Activated T-helper 1 cell treated with anti-CD3 and anti-CD28 coated beads, Interleukin-12 subunit alpha, Interleukin-12 subunit beta, Interleukin-2, Interleukin-4 antibody, amounts not matched to agents 30 ng/mL and 10 ng/mL and 1 ng/mL, durations not matched to agents 14 hours and 24 hours and 36 hours (primary cell): ENCODE results near the gene TFCP2L1. TPM values are rescaled to one million over a fixed set of nuclear protein-coding genes. Genes with fewer than 3 reads are reported as not detected.

Experiments
- DNase-seq: peaks from one replicate; pipeline ENCODE4 v3.0.0; 2021; ENCODE audit warnings: low spot score
- H3K27ac Mint-ChIP-seq: one replicate; pipeline ENCODE4 v1.8.0; 2021; ENCODE audit warnings: mild to moderate bottlenecking, mixed read lengths
- H3K27me3 Mint-ChIP-seq: one replicate; pipeline ENCODE4 v1.8.0; 2022; ENCODE audit warnings: mild to moderate bottlenecking, moderate library complexity, mixed read lengths; ENCODE audit not compliant: insufficient read depth
- H3K36me3 Mint-ChIP-seq: one replicate; pipeline ENCODE4 v1.8.0; 2021; ENCODE audit warnings: low read depth, mixed read lengths
- H3K4me1 Mint-ChIP-seq: one replicate; pipeline ENCODE4 v1.8.0; 2021; ENCODE audit warnings: low read depth, mixed read lengths
- H3K4me3 Mint-ChIP-seq: one replicate; pipeline ENCODE4 v1.8.0; 2021; ENCODE audit warnings: mild to moderate bottlenecking, moderate library complexity, mixed read lengths
- H3K9me3 Mint-ChIP-seq: one replicate; pipeline ENCODE4 v1.8.0; 2021; ENCODE audit warnings: mixed read lengths
- intact Hi-C: fragments of 100-400 bp; cut with micrococcal nuclease; formaldehyde crosslinking; loops from one replicate; pipeline ENCODE4 v1.15.1; 2024
- total RNA-seq: library from RNA; stranded (reverse); gene quantifications from 2 replicates; pipeline ENCODE4 v1.2.3, GENCODE V29; 2022

Gene TFCP2L1
- total RNA-seq, 1 donor from 2014 or later: not detected

DNA sequence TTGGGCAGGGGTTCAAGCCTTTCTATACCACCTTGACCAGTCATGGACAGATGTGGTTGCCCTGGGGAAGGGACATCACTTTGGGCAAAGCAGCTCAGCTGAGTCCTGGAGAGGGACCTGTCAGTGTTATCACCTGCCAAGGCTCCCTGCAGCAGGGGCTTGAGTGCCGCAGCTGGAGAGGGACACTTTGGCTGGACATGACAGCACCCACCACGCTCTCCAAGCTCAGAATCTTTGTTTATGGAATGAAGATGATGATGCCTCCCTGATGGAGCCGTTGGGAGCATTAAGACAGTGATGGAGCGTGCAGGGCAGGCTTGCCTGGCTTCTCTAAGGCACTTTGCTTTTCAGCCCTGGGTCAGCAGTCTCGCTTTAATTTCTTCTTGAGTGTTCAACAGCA lies 4.3 kb upstream of the TFCP2L1 start:
- H3K4me1 Mint-ChIP-seq: no peaks in the 10 kb centered on the region
- H3K9me3 Mint-ChIP-seq: no peaks in the 10 kb centered on the region
- H3K36me3 Mint-ChIP-seq: no peaks in the 10 kb centered on the region
- H3K4me3 Mint-ChIP-seq: no peak overlapping the region
- no peak for DNase-seq
- intact Hi-C loops: no loop called here
- H3K27me3 Mint-ChIP-seq: peaks cover 22% of the 10 kb centered on the region
- no peak overlapping the region for H3K27ac Mint-ChIP-seq

DNA sequence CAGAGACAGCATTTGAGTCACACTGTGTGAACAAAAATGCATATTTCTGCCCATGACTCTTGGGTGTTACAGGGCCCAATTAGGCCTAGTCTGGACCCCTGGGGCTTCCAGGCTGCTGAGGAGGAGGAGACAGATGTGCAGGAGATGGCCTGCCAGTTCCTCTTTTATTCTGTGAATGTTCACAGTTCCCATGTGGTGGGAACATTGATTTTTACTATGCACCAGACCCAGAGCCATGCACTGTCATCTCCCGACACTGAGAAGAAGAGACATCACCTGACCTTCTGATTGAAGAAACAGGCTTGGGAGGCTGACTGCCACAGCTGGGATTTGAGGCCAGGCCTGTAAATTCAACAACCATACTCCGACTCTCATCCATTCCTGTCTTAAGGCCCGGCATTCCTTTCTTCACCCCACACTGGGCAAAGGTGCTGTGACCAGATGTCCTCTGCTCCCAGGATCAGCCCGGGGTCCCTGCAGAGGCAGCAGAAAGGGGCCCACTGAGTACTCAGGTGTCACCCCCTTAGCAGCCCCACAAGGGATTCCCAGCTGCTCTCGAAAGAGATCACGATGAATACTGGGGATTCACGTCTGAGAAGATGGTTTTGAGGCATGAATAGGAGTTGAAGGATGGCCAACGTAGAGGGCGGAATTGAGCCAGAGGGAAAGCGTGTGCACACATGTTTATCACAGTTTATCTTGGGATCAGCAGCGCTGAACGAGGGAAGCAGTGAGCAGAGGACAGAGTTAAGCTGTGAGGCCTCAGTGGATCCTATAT lies 3.6 kb upstream of the TFCP2L1 start:
- H3K27ac Mint-ChIP-seq: no peak overlapping the region
- H3K9me3 Mint-ChIP-seq: no peaks in the 10 kb centered on the region
- H3K4me3 Mint-ChIP-seq: no peak overlapping the region
- H3K36me3 Mint-ChIP-seq: no peaks in the 10 kb centered on the region
- H3K27me3 Mint-ChIP-seq: peaks cover 28% of the 10 kb centered on the region
- no peaks in the 10 kb centered on the region for H3K4me1 Mint-ChIP-seq
- DNase-seq: no peak
- intact Hi-C loops: no loop called here

DNA sequence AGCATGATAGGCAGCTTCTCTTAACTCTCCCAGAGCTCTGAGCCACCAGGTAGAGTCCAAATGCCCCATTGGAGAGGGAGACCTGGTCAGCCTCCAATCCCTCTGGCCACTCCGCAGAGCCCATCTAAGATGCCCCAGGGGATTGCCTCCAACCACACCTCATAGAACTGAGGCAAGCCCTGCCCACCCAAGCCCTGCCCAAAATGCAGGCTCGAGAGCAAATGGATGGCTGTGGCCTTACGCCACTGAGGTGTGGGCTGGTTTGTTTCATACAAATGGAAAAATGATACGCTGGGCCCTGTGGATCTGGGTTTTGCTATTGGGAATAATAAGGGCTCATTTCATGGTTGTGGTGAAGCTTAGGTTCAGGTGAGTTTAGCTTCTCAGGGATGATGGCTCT lies 3.0 kb upstream of the TFCP2L1 start:
- peaks cover 35% of the 10 kb centered on the region for H3K27me3 Mint-ChIP-seq
- intact Hi-C loops: no loop called here

DNA sequence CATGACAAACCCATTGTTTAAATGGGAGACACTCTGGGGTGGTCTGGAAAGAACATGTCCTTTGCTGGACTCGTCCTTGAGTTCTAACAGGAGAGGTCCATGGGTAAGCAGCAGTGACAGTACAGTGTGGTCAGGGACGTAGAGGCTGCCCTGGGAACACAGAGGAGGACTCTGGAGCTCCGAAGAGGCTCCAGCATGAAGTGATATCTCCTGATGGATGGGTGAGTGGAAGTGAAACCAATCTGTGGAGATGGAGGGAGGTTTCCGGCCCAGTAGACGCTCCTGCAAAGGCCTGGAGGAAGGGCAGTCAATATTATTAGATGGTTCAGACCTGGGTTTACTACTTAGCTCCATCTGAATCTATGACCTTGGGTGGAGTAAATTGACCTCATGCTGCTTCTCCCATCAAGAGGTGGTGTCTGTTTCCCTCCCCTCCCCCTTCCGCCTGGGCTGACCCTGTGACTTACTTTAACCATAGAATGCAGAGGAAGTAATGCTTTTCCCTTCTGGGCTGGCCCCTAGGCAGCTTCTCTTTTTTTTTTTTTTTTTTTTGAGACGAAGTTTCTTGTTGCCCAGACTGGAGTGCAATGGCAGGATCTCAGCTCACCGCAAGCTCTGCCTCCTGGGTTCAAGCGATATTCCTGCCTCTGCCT lies 2.3 kb upstream of the TFCP2L1 start:
- H3K36me3 Mint-ChIP-seq: no peaks in the 10 kb centered on the region
- H3K27ac Mint-ChIP-seq: no peak overlapping the region
- no peaks in the 10 kb centered on the region for H3K9me3 Mint-ChIP-seq
- H3K4me1 Mint-ChIP-seq: no peaks in the 10 kb centered on the region
- no peak for DNase-seq
- intact Hi-C loops: no loop called here
- peak overlapping the region; percentile 13 for H3K4me3 Mint-ChIP-seq
- H3K27me3 Mint-ChIP-seq: peaks cover 41% of the 10 kb centered on the region

More for the DNA sequence above, 3.0 kb upstream of the TFCP2L1 start:
- Mint-ChIP-seq H3K36me3 (no peaks in the 10 kb centered on the region), H3K27ac (no peak overlapping the region), H3K4me1 (no peaks in the 10 kb centered on the region), H3K9me3 (no peaks in the 10 kb centered on the region), H3K4me3 (no peak overlapping the region)
- no peak for DNase-seq

DNA sequence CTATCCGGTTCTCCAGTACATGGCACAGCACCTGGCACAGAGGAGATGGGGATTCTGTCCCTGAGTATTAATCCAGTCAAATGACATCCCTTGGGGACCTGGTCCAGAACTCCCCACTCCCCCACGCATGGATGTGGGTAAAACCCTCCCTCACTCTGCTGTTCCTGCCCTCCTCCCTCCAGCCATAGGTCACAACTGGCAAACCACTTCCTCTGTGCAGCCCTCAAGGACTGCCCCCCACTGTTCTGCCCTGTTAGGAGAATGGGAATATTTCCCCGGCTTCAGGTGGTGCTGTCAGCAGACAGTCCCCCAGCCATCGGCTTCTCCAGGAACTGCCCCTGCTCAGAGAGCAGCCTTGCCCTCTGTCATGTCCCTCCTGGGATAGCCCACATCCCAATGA lies 1.5 kb upstream of the TFCP2L1 start:
- DNase-seq: no peak
- Mint-ChIP-seq H3K4me1 (no peaks in the 10 kb centered on the region), H3K4me3 (no peak overlapping the region), H3K27me3 (peaks cover 42% of the 10 kb centered on the region), H3K36me3 (no peaks in the 10 kb centered on the region), H3K9me3 (no peaks in the 10 kb centered on the region), H3K27ac (no peak overlapping the region)
- intact Hi-C loops: no loop called here

DNA sequence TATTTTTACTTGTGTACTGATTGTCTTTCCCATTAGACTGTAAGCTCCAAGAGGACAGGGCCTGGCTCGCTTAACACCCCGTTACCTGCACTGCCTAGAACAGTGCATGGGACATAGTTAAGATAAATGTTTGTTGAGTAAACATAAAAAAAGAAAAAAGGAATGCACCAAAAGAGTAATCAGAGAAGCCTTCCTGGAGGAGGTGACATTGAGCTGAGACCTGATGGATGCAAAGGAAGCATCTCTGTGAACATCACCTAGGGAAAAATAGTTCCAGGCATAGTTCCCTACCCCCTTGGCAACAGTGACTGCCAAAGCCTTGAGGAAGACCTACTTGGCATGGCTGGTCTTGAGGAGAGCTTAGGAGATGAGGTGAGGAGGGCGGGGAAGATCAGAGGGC lies 924 bp upstream of the TFCP2L1 start:
- H3K27me3 Mint-ChIP-seq: peaks cover 43% of the 10 kb centered on the region
- H3K4me3 Mint-ChIP-seq: no peak overlapping the region
- DNase-seq: no peak
- no peak overlapping the region for H3K27ac Mint-ChIP-seq
- H3K9me3 Mint-ChIP-seq: no peaks in the 10 kb centered on the region
- intact Hi-C loops: no loop called here
- H3K36me3 Mint-ChIP-seq: no peaks in the 10 kb centered on the region
- no peaks in the 10 kb centered on the region for H3K4me1 Mint-ChIP-seq

DNA sequence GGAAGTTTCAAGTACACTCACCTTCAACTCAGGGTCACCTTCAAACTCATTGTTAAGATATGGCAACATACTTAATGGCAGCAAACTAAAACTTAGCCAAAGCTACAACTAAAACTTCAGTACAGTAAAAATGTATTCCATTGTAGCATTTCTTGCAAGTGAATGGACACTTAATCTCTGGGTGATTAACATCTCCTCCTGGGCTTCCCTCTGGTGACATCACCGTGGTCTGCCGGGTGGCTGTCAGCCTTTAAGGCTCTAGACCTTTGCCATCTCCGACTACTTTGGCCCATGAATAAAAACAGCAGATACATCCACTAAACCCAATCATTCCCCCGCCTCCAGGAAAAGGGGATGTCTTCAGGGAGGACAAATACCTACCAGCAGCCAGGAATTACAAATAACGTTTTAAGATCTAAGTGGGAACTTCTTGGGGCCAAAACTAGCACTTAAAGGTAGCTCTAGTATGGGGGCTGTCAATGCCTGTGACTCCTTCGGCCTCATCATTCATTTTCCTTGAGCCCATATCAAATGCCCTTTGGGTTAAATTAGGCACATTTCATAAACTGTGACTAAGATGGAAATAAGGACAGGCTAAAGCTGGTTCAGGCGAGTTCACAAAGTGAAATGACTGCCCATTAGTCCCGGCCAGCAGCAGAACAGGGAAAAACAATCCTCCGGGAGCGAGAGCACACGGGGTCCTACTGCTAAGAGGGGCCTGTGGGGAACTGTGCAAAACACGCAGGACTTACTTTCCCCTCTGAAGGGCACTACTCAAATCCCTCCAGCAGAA lies 1.1 kb downstream of the TFCP2L1 start:
- Mint-ChIP-seq H3K4me1 (no peaks in the 10 kb centered on the region), H3K36me3 (no peaks in the 10 kb centered on the region), H3K27me3 (peaks cover 44% of the 10 kb centered on the region), H3K9me3 (no peaks in the 10 kb centered on the region), H3K4me3 (peak overlapping the region; percentile 57), H3K27ac (no peak overlapping the region)
- intact Hi-C loops: no loop called here
- no peak for DNase-seq

DNA sequence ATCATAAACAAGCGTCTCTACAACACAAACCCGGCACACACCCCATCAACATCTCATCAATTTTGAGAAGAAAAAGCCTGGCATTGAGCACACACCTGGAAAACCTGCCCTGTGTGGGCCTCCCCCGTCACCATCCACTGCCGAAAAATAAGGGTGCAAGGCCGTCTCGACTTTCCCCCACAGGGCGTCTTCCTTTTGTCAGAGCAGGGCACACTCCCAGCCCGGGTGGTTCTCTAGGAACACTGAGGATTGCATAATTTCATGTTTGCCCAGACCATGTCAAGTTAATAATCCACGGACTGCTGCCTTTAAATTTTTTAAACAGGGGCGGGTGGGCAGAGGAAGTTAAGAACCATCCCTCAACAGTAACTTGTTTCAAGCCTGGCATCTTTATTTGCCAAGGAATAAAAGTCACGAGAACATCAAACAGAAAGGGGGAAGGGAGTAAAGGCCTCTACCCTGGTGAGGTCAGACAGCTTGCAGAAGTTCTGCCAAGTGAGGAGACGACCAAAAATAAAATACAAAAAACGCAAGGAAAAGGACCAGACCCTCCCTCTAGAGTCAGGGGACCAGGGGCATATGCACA lies 2.1 kb downstream of the TFCP2L1 start:
- no peaks in the 10 kb centered on the region for H3K4me1 Mint-ChIP-seq
- no peaks in the 10 kb centered on the region for H3K9me3 Mint-ChIP-seq
- no peaks in the 10 kb centered on the region for H3K36me3 Mint-ChIP-seq
- intact Hi-C loops: no loop called here
- no peak for DNase-seq
- H3K4me3 Mint-ChIP-seq: no peak overlapping the region
- peaks cover 44% of the 10 kb centered on the region for H3K27me3 Mint-ChIP-seq
- H3K27ac Mint-ChIP-seq: no peak overlapping the region

DNA sequence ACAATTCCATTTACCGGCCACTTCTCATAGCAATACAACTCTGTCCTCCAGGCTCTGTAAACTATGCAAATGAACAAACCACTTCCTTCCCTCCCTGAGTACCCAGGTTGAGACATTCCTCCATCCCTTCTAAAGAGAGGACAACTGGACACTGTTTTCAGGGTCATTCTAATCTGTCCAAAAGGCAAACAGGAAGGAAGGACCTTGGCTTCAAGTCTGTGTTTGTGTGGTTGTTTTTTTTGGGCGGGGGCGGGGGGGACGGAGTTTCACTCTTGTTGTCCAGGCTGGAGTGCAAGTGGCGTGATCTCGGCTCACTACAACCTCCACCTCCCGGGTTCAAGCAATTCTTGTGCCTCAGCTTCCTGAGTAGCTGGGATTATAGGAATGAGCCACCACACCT lies 3.3 kb downstream of the TFCP2L1 start:
- Mint-ChIP-seq H3K4me1 (no peaks in the 10 kb centered on the region), H3K27me3 (peaks cover 38% of the 10 kb centered on the region), H3K27ac (no peak overlapping the region), H3K4me3 (no peak overlapping the region), H3K9me3 (no peaks in the 10 kb centered on the region), H3K36me3 (no peaks in the 10 kb centered on the region)
- intact Hi-C loops: no loop called here
- DNase-seq: no peak

DNA sequence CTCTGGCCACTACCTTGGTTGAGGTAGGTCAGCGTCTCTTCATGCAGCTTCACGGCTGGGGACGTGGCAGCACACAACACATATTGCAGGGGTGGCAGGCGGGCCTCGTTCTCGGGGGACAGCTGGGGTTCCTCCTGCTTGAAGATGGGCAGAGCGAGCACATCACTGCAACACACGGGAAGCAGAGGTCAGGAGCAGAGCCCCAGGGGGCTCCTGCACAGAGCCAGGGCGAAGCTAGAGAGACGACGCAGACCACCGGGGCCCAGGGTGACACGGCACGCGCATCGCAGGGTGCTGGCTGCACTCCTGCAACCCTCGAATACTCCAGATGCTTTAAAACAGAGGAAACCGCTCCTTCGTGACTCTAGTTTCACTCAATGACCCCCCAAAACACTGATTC lies 3.9 kb downstream of the TFCP2L1 start:
- H3K36me3 Mint-ChIP-seq: no peaks in the 10 kb centered on the region
- peaks cover 32% of the 10 kb centered on the region for H3K27me3 Mint-ChIP-seq
- intact Hi-C loops: no loop called here
- no peak for DNase-seq
- H3K9me3 Mint-ChIP-seq: no peaks in the 10 kb centered on the region
- H3K4me3 Mint-ChIP-seq: no peak overlapping the region
- H3K4me1 Mint-ChIP-seq: no peaks in the 10 kb centered on the region
- H3K27ac Mint-ChIP-seq: no peak overlapping the region

DNA sequence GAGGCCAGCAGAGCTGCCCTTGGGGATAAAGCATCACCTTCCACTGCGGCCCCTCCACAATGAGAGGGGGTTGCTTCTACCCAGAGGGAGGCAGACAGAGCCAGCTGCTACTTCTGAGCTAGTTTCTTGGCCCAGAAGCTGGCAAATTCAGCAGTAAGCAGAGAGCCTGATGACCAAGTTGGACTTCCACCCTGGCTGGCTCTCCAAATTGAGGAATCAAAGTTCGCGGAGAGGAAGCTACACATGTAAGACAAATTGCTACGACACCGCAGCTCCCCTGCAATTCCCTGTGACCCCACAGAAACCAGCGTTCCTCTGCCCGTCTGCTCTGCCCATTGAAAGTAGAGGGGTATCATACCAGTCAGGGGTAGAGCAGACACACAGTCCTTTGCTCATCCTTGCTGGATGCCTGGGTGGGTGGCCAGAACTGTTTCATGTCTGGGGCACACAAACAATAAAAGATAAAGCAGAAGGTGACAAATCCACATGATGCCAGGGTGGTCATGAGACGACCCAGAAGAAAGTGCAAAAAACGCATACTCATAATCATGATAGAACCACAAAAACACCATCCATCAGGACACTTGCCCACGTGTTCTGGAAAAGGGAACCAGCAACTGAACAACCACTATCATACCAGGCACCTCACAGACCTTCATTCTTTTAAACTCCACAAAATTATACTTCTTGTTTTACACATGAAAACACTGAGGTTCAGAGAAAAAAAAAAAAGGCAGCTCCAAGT lies 5.4 kb downstream of the TFCP2L1 start:
- intact Hi-C loops: no loop called here
- H3K4me1 Mint-ChIP-seq: no peaks in the 10 kb centered on the region
- no peak overlapping the region for H3K27ac Mint-ChIP-seq
- no peaks in the 10 kb centered on the region for H3K9me3 Mint-ChIP-seq
- H3K36me3 Mint-ChIP-seq: no peaks in the 10 kb centered on the region
- DNase-seq: no peak
- no peak overlapping the region for H3K4me3 Mint-ChIP-seq
- H3K27me3 Mint-ChIP-seq: peaks cover 23% of the 10 kb centered on the region

DNA sequence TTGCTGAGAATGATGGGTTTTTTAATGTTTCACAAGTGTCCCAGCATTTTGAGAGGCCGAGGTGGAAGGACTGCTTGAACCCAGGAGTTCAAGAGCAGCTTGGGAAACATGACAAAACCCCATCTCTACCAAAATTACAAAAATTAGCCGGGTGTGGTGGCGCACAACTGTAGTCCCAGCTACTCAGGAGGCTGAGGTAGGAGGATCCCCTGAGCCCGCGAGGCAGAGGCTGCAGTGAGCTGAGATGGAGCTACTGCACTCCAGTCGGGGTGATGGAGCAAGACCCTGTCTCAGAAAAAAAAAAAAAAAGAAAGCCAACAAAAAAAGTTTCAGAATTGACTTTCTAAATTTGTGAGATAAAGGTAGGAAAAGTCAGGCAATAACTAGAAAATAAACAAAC lies 8.7 kb downstream of the TFCP2L1 start:
- peaks cover 2% of the 10 kb centered on the region for H3K27me3 Mint-ChIP-seq

More for the DNA sequence above, 8.7 kb downstream of the TFCP2L1 start:
- DNase-seq: no peak
- Mint-ChIP-seq H3K27ac (no peak overlapping the region), H3K36me3 (no peaks in the 10 kb centered on the region), H3K9me3 (no peaks in the 10 kb centered on the region), H3K4me1 (no peaks in the 10 kb centered on the region), H3K4me3 (no peak overlapping the region)
- intact Hi-C loops: no loop called here
